KBM-7 (cell line): ENCODE data around the gene MLPH.
"Not testable (repeated sequence)": the region's sequence is repeated elsewhere in the genome, so short reads cannot be mapped to it uniquely, and the experiment has no call there.

Source experiments
- DNase-seq: peaks from one replicate; pipeline ENCODE4 v3.0.0-alpha.2; 2015
- in situ Hi-C: fragments of 300-500 bp; cut with MboI; formaldehyde crosslinking; loops from 2 replicates; pipeline ENCODE4 v1.14.3; 2020; ENCODE audit warnings: low sequenced_read_pairs, low pct_unique_long_range_greater_than_20kb, mixed read lengths

MLPH gene

GRCh38 chr2:237456200-237456843 is 30.7 kb upstream of the MLPH start:
- peak; percentile 61 for DNase-seq
- in situ Hi-C loops, result no loop called here

- in situ Hi-C loops, result no loop called here
Observed at GRCh38 chr2:237457388-237457941, 29.6 kb upstream of the MLPH start.

GRCh38 chr2:237458519-237458918 is 28.5 kb upstream of the MLPH start:
- in situ Hi-C loops, result no loop called here
- DNase-seq, result no peak

More at GRCh38 chr2:237457388-237457941, 29.6 kb upstream of the MLPH start:
- DNase-seq, result no peak

- in situ Hi-C loops, result no loop called here
- no peak for DNase-seq
Observed at GRCh38 chr2:237459226-237459625, 27.8 kb upstream of the MLPH start.

- in situ Hi-C loops, result no loop called here
- no peak for DNase-seq
Observed at GRCh38 chr2:237459741-237460174, 27.3 kb upstream of the MLPH start.

- in situ Hi-C loops, result no loop called here
- DNase-seq, result no peak
Observed at GRCh38 chr2:237464757-237465391, 22.2 kb upstream of the MLPH start.

GRCh38 chr2:237465515-237466148 is 21.4 kb upstream of the MLPH start:
- DNase-seq, result no peak
- in situ Hi-C loops, result no loop called here

- in situ Hi-C loops, result no loop called here
- DNase-seq, result no peak
Observed at GRCh38 chr2:237466211-237466610, 20.8 kb upstream of the MLPH start.

- in situ Hi-C loops, result no loop called here
- DNase-seq, result no peak
Observed at GRCh38 chr2:237467447-237468179, 19.4 kb upstream of the MLPH start.

- in situ Hi-C loops, result not testable (repeated sequence)
- peak; percentile 51 for DNase-seq
Observed at GRCh38 chr2:237469410-237469809, 17.6 kb upstream of the MLPH start.

GRCh38 chr2:237469849-237470248 is 17.2 kb upstream of the MLPH start:
- in situ Hi-C loops, result no loop called here
- no peak for DNase-seq

GRCh38 chr2:237470914-237471313 is 16.1 kb upstream of the MLPH start:
- DNase-seq, result no peak
- in situ Hi-C loops, result no loop called here

GRCh38 chr2:237471438-237472186 is 15.4 kb upstream of the MLPH start:
- in situ Hi-C loops, result no loop called here
- peak; percentile 66 for DNase-seq

- no peak for DNase-seq
- in situ Hi-C loops, result no loop called here
Observed at GRCh38 chr2:237472187-237472712, 14.8 kb upstream of the MLPH start.

- no peak for DNase-seq
- in situ Hi-C loops, result no loop called here
Observed at GRCh38 chr2:237472909-237473877, 13.9 kb upstream of the MLPH start.

GRCh38 chr2:237473878-237474441 is 13.1 kb upstream of the MLPH start:
- in situ Hi-C loops, result no loop called here

GRCh38 chr2:237474442-237474911 is 12.6 kb upstream of the MLPH start:
- in situ Hi-C loops, result no loop called here
- DNase-seq, result no peak

More at GRCh38 chr2:237473878-237474441, 13.1 kb upstream of the MLPH start:
- DNase-seq, result peak; percentile 53
